Mesothelial cell of epicardium (in vitro differentiated cells): ENCODE measurements around the gene BMP2K. TPM values are rescaled to one million over a fixed set of nuclear protein-coding genes. Genes with fewer than 3 reads are reported as not detected.

Experiments
- DNase-seq, 2 experiments: peaks; one replicate each; pipeline ENCODE4 v3.0.0; 2021; ENCODE audit warnings: low spot score in 2 of 2; ENCODE audit not compliant: unreplicated experiment in 2 of 2
- H3K27ac Mint-ChIP-seq: 2 replicates; pipeline ENCODE4 v1.8.0; 2021; ENCODE audit warnings: mixed read lengths
- H3K27me3 Mint-ChIP-seq: 2 replicates; pipeline ENCODE4 v1.8.0; 2021; ENCODE audit warnings: low read depth, mixed read lengths
- H3K36me3 Mint-ChIP-seq: 2 replicates; pipeline ENCODE4 v1.8.0; 2021; ENCODE audit warnings: mixed read lengths
- H3K4me1 Mint-ChIP-seq: 2 replicates; pipeline ENCODE4 v1.8.0; 2021; ENCODE audit warnings: mixed read lengths
- H3K4me3 Mint-ChIP-seq: 2 replicates; pipeline ENCODE4 v1.8.0; 2021; ENCODE audit warnings: mild to moderate bottlenecking, moderate library complexity, mixed read lengths
- H3K9me3 Mint-ChIP-seq: 2 replicates; pipeline ENCODE4 v1.8.0; 2021; ENCODE audit warnings: mixed read lengths
- total RNA-seq: library from RNA; stranded (reverse); gene quantifications from 3 replicates; pipeline ENCODE4 v1.2.1, GENCODE V29; 2021
- TF ChIP-seq, protein P1 (sequence below): fragments of 200-600 bp; sonication (generic); IDR thresholded peaks from one replicate; pipeline ENCODE4 v1.5.0; 2021; ENCODE audit warnings: antibody characterized with exemption; ENCODE audit not compliant: unreplicated experiment

The BMP2K gene
- total RNA-seq, 1 donor from 2014 or later = 23.2 TPM

DNA sequence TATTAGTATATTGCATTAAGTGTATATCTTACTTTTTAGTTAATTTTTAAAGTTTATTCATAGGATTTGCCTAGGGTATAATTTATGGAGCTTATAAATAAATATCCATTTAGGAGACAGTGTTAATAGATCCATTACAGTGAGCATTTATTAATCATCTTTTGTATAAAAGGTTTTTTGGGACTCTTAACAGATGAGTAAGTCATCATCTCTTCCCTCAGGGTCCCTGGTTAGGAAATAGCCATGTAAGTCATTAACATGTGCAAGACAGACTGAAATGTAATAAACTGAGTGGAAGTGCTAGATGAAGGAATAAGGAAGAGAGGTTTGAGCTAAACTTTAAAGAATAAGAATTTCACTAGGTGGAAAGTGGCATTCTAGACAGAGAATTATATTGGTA is 93.9 kb downstream of the BMP2K start:
- Mint-ChIP-seq H3K9me3 (no peaks in the 10 kb centered on the region), H3K4me3 (no peak overlapping the region), H3K27ac (no peak overlapping the region), H3K36me3 (peaks cover 29% of the 10 kb centered on the region), H3K4me1 (no peaks in the 10 kb centered on the region), H3K27me3 (no peaks in the 10 kb centered on the region)
- TF ChIP-seq, protein P1, sequence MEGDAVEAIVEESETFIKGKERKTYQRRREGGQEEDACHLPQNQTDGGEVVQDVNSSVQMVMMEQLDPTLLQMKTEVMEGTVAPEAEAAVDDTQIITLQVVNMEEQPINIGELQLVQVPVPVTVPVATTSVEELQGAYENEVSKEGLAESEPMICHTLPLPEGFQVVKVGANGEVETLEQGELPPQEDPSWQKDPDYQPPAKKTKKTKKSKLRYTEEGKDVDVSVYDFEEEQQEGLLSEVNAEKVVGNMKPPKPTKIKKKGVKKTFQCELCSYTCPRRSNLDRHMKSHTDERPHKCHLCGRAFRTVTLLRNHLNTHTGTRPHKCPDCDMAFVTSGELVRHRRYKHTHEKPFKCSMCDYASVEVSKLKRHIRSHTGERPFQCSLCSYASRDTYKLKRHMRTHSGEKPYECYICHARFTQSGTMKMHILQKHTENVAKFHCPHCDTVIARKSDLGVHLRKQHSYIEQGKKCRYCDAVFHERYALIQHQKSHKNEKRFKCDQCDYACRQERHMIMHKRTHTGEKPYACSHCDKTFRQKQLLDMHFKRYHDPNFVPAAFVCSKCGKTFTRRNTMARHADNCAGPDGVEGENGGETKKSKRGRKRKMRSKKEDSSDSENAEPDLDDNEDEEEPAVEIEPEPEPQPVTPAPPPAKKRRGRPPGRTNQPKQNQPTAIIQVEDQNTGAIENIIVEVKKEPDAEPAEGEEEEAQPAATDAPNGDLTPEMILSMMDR = no peak
- no peak for DNase-seq

DNA sequence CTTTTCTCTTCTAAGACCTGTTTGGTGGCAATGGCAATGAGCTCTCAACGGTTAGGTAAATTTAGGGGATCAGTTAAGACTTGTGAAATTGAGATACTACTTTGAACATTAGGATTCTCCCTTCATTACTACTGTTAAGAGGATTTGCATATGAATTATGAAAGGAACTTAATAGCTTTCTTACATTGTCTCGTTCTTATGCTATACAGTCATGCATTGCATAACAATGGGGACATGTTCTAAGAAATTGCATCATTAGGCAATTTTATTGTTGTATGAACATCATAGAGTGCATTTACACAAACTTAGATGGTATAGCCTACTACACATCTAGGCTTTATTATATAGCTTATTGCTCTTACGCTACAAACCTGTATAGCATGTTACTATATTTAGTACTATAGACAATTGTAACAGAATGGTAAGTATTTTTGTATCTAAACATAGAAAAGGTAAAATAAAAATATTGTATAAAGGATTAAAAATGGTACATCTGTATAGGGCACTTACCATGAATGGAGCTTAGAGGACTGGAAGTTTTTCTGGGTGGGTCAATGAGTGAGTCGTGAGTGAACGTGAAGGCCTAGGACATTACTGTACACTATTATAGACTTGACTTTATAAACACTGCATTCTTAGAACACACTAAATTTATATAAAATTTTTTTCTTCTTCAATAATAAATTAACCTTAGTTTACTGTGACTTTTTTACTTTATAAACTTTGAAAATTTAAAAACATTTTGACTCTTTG is 100.6 kb downstream of the BMP2K start:
- TF ChIP-seq, protein P1 = no peak
- H3K27me3 Mint-ChIP-seq = no peaks in the 10 kb centered on the region
- no peak overlapping the region for H3K4me3 Mint-ChIP-seq
- H3K36me3 Mint-ChIP-seq = peaks cover 19% of the 10 kb centered on the region
- no peak for DNase-seq
- H3K27ac Mint-ChIP-seq = no peak overlapping the region
- H3K4me1 Mint-ChIP-seq = no peaks in the 10 kb centered on the region
- H3K9me3 Mint-ChIP-seq = no peaks in the 10 kb centered on the region

DNA sequence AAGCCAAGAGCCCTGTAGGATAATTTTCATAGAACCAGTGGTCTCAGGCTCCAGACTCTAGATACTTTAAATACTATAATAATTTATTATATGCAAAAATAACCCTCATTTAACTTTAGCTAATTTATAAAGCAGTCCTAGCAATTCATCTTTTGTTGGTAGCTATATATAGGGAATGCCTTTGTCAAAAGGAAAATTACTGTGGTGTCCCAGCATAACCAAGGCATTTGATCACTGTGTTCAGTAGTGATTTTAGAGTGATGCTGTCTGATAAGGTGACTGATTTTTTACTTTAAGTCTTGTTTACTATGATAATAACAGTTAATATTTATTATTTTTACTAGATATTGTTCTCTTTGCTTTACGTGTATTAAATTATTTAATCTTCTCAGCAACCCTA is 101.9 kb downstream of the BMP2K start:
- peaks cover 10% of the 10 kb centered on the region for H3K36me3 Mint-ChIP-seq
- H3K9me3 Mint-ChIP-seq = no peaks in the 10 kb centered on the region
- no peak overlapping the region for H3K27ac Mint-ChIP-seq
- H3K27me3 Mint-ChIP-seq = no peaks in the 10 kb centered on the region
- no peak overlapping the region for H3K4me3 Mint-ChIP-seq
- no peak for DNase-seq
- H3K4me1 Mint-ChIP-seq = no peaks in the 10 kb centered on the region
- TF ChIP-seq, protein P1 = no peak

DNA sequence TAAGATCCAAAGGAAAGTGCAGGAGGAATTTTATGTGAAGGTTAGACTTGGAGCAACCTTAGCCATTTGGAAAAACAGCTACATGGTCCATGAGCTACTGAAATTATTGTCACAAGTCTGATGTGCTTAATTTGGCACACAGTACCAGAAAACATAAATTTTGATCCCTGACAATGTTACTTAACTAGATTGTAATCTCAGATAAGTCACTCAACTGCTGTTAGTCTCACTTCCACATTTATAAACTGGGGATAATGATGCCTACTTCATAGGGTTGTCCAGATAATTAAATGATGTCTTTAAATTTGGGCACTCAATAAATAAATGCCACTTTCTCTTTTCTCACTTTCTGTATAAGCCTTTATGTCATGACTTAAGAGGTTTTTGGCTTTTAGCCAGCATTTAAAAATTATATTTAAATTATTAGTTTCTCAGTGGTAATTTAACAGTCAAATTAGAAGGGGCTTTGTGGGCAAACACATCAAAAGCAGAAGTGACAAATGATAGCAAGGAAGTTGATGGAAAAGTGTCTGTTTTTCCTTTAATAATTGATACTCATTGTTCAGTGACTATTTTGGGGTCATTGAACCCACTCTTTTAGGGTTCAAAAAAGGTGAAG is 104.8 kb downstream of the BMP2K start:
- H3K36me3 Mint-ChIP-seq = no peaks in the 10 kb centered on the region
- H3K27ac Mint-ChIP-seq = no peak overlapping the region
- no peaks in the 10 kb centered on the region for H3K9me3 Mint-ChIP-seq
- H3K4me1 Mint-ChIP-seq = no peaks in the 10 kb centered on the region
- H3K27me3 Mint-ChIP-seq = no peaks in the 10 kb centered on the region
- H3K4me3 Mint-ChIP-seq = no peak overlapping the region
- DNase-seq = no peak
- TF ChIP-seq, protein P1 = no peak

DNA sequence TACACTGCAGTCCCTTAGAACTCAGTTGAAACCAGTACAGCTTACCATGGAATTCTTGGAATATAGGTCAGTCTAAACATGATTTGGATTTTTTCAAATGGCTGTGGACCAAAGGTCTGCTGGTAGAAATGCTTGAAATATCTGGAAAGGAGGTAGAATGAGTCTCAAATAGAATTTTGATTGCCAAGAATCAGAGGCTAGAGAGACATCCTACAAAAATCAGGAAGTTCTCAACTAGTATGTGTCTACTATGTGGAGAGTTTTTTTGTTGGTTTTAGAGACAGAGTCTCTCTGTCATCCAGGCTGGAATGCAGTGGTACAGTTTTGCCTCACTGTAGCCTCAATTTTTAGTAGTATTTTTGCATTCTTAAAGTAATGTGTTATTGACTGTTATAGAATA is 109.4 kb downstream of the BMP2K start:
- no peak for DNase-seq
- H3K27ac Mint-ChIP-seq = no peak overlapping the region

More for the DNA sequence above, 109.4 kb downstream of the BMP2K start:
- no peaks in the 10 kb centered on the region for H3K9me3 Mint-ChIP-seq
- H3K36me3 Mint-ChIP-seq = peaks cover 15% of the 10 kb centered on the region
- H3K4me3 Mint-ChIP-seq = no peak overlapping the region
- no peaks in the 10 kb centered on the region for H3K4me1 Mint-ChIP-seq
- H3K27me3 Mint-ChIP-seq = no peaks in the 10 kb centered on the region
- TF ChIP-seq, protein P1 = no peak
